SKM-1 treated with dmso at 0.1 percent for 144 hours (cell line): Measurements from ENCODE around the gene DSC2.

Experiments
- DNase-seq: peaks from one replicate; lab custom pipeline; 2025; ENCODE audit not compliant: unreplicated experiment; lab: John Stamatoyannopoulos, UW

Gene DSC2

GRCh38 chr18:31099450-31100230, 2.6 kb downstream of the DSC2 start:
- no peak for DNase-seq

GRCh38 chr18:31098878-31099277, 3.3 kb downstream of the DSC2 start:
- DNase-seq, result no peak

GRCh38 chr18:31097666-31098065, 4.6 kb downstream of the DSC2 start:
- DNase-seq, result no peak

GRCh38 chr18:31093880-31094279, 8.3 kb downstream of the DSC2 start:
- DNase-seq, result no peak

GRCh38 chr18:31093294-31093693, 8.9 kb downstream of the DSC2 start:
- no peak for DNase-seq

- no peak for DNase-seq
Observed at GRCh38 chr18:31091350-31091749, 10.9 kb downstream of the DSC2 start.

GRCh38 chr18:31088532-31088931, 13.7 kb downstream of the DSC2 start:
- no peak for DNase-seq

GRCh38 chr18:31079973-31080372, 22.2 kb downstream of the DSC2 start:
- no peak for DNase-seq

GRCh38 chr18:31077878-31078277, 24.3 kb downstream of the DSC2 start:
- DNase-seq, result peak; percentile 37

GRCh38 chr18:31072175-31072574, 30.0 kb downstream of the DSC2 start:
- no peak for DNase-seq

- no peak for DNase-seq
Observed at GRCh38 chr18:31070206-31070605, 32.0 kb downstream of the DSC2 start.

- no peak for DNase-seq
Observed at GRCh38 chr18:31066266-31066665, 36.0 kb downstream of the DSC2 start.

GRCh38 chr18:31065036-31065773, 37.0 kb downstream of the DSC2 start:
- DNase-seq, result no peak

- DNase-seq, result no peak
Observed at GRCh38 chr18:31064130-31064529, 38.1 kb downstream of the DSC2 start.

GRCh38 chr18:31061945-31062344, 40.3 kb downstream of the DSC2 start:
- no peak for DNase-seq

- no peak for DNase-seq
Observed at GRCh38 chr18:31058897-31059296, 43.3 kb downstream of the DSC2 start.

GRCh38 chr18:31057917-31058316, 44.3 kb downstream of the DSC2 start:
- no peak for DNase-seq

- DNase-seq, result no peak
Observed at GRCh38 chr18:31057051-31057450, 45.2 kb downstream of the DSC2 start.

- DNase-seq, result no peak
Observed at GRCh38 chr18:31056296-31056695, 45.9 kb downstream of the DSC2 start.

- no peak for DNase-seq
Observed at GRCh38 chr18:31050635-31051034, 51.6 kb downstream of the DSC2 start.

- DNase-seq, result no peak
Observed at GRCh38 chr18:31049189-31049588, 53.0 kb downstream of the DSC2 start.

- DNase-seq, result no peak
Observed at GRCh38 chr18:31048216-31048615, 54.0 kb downstream of the DSC2 start.
